PFSK-1 (cell line): Measurements from ENCODE around the gene NOL4L.

Experiments used
- FOXP2 ChIP-seq: optimal IDR thresholded peaks from 2 replicates; pipeline ENCODE3; 2011; ENCODE audit warnings: borderline replicate concordance, control low read depth, inconsistent platforms; ENCODE audit not compliant: insufficient read depth; ENCODE audit errors: extremely low read length, extremely low read depth
- POLR2AphosphoS5 ChIP-seq: IDR thresholded peaks from 2 replicates; pipeline ENCODE4 v1.6.1; 2012; ENCODE audit warnings: low read depth, mild to moderate bottlenecking, control low read depth, low read length, moderate library complexity
- REST ChIP-seq, 2 experiments: IDR thresholded peaks; 2 replicates each; pipeline versions ENCODE4 v1.6.1 to v1.8.0; 2011 to 2012; ENCODE audit warnings: low read depth in 2 of 2, low read length in 2 of 2, control low read depth in 1 of 2, inconsistent platforms in 1 of 2, mild to moderate bottlenecking in 1 of 2, moderate library complexity in 1 of 2; ENCODE audit not compliant: insufficient read depth in 1 of 2
- SIN3A ChIP-seq: IDR thresholded peaks from 2 replicates; pipeline ENCODE4 v1.6.1; 2012; ENCODE audit warnings: mild to moderate bottlenecking, low read length, moderate library complexity, borderline replicate concordance; ENCODE audit not compliant: insufficient read depth
- TAF1 ChIP-seq: IDR thresholded peaks from 2 replicates; pipeline ENCODE4 v1.6.1; 2012; ENCODE audit warnings: low read length, control low read depth, borderline replicate concordance; ENCODE audit not compliant: insufficient read depth

The NOL4L gene

GRCh38 chr20:32539026-32539816, 45.9 kb downstream of the NOL4L start:
- no peak for TF ChIP-seq TAF1
- TF ChIP-seq FOXP2: no peak
- no peak for TF ChIP-seq REST (IDR thresholded peaks at IDR 0.05; ENCODE audit: insufficient read depth in 1 of 2, low read depth in 2 of 2, low read length in 2 of 2)
- TF ChIP-seq POLR2AphosphoS5: no peak
- TF ChIP-seq SIN3A: no peak

GRCh38 chr20:32538526-32538939, 46.6 kb downstream of the NOL4L start:
- TF ChIP-seq POLR2AphosphoS5: no peak
- no peak for TF ChIP-seq REST (IDR thresholded peaks at IDR 0.05; ENCODE audit: insufficient read depth in 1 of 2, low read depth in 2 of 2, low read length in 2 of 2)
- TF ChIP-seq TAF1: no peak
- TF ChIP-seq SIN3A: no peak
- TF ChIP-seq FOXP2: no peak

- TF ChIP-seq SIN3A (no peak), FOXP2 (no peak), TAF1 (no peak), POLR2AphosphoS5 (no peak), REST (IDR thresholded peaks at IDR 0.05; ENCODE audit: insufficient read depth in 1 of 2, low read depth in 2 of 2, low read length in 2 of 2) (no peak)
Measured at GRCh38 chr20:32537657-32538525, 47.2 kb downstream of the NOL4L start.

- TF ChIP-seq POLR2AphosphoS5 (no peak), TAF1 (no peak)
Measured at GRCh38 chr20:32536851-32537656, 48.1 kb downstream of the NOL4L start.
